ENCODE measurements around the gene RBSN.

The RBSN gene

GRCh38 chr3:15056676-15057404 lies 42.1 kb downstream of the RBSN start:
- DNase-seq (ENCODE audit: low spot score) = no peak

- DNase-seq (ENCODE audit: low spot score) = no peak
Observed at GRCh38 chr3:15055019-15055557, 43.9 kb downstream of the RBSN start.

DNA sequence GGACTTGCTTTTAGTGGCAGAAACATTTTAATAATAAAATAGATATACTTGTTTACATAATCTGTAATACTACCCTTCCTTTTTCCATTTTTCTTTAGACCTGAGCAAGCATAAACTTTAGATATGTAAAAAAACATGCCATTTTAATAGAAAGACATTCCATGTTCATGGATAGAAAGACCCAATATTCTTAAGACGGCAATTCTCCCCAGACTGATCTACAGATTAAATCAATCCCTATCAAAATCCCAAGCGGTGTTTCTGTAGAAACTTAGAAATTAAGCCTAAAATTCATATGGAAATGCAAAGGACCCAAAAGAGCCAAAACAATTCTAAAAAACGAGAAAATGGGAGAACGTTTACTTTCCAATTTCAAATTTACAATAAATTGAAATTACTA lies 45.4 kb downstream of the RBSN start:
- no peak for DNase-seq (ENCODE audit: low spot score)

DNA sequence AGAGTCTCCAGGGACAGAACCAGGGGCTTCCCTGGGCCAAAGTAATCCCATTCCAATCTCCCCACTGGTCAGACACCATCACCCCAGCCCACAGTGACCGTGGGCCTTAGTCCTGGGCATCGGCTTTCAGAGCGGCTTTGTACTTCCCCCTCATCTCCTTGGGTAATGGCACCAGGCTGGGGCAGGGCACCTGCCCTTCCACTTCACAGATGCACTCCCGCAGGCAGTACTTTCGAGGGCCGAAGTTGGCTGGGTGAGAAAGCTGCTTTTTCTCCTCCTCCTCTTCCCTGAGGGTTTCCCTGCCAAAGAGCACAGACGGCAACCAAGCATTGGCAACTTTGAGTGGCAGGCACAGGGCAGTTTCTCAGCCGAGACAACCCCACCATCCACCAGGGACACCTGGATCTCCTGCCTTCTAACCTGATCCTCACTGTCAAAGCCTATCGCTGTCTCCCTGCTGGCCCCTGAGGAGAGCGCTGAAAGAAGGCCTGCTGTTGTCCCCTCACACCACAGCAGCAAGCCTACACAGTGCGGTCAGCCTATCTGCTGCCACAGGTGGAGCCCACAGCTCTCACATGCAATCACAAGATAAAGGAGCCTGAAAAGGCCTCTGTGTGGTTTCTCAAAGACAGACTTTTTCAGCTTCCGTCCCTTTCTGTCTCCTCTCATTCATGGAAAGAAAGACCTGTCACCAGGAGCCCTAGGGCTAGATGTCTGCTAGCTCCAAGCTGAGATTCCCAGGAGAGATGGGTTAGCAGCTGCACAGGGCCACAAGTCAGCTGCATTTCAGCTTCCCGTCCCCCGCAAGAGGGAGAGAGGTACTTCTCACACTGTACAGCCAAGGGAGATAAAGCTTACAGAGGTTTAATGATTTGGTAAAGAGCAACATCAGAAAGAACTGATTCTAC lies 46.4 kb downstream of the RBSN start:
- no peak for DNase-seq (ENCODE audit: low spot score)

GRCh38 chr3:15051531-15051930 lies 47.4 kb downstream of the RBSN start:
- peak; percentile 74 for DNase-seq (ENCODE audit: low spot score)

GRCh38 chr3:15050405-15051092 lies 48.4 kb downstream of the RBSN start:
- no peak for DNase-seq (ENCODE audit: low spot score)

DNA sequence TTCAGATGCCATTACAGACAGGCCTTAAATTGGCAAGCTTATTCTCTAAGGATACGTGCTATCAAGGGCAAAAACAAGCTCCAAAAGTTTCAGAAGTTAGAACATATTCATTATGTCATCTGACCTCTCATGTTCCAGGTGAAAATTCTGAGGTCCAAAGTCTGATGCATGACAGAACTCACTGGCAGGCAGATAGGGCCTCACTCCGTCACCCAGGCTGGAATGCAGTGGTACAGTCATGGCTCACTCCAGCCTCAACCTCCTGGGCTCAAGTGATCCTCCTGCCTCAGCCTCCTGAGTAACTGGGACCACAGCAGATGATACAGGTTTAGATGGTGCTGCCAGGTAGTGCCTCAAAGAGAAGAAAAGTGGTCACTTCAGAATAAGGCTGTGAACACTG lies 49.4 kb downstream of the RBSN start:
- no peak for DNase-seq (ENCODE audit: low spot score)

GRCh38 chr3:15045667-15046066 lies 53.3 kb downstream of the RBSN start:
- DNase-seq (ENCODE audit: low spot score) = no peak

DNA sequence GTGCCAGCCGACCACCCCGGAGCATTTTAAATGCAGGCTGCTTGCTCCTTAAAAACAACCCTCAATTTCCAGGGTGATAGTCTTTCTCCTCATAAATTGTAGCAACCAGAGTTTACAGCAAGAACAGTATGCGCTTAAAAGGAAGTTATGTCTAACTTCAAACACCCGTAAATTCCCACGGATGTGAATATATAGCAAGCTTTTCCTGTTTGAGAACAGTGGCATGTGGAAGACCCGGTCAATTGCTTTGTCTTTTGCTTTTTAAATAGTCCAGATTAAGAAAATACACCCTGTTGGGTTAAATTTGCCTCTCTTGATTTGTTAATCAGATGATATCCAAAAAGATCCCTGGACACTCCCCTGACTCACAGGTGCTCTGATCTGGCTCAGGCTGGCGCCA lies 54.6 kb downstream of the RBSN start:
- no peak for DNase-seq (ENCODE audit: low spot score)

- DNase-seq (ENCODE audit: low spot score) = no peak
Observed at GRCh38 chr3:15043408-15044171, 55.4 kb downstream of the RBSN start.

GRCh38 chr3:15042936-15043335 lies 56.0 kb downstream of the RBSN start:
- no peak for DNase-seq (ENCODE audit: low spot score)

DNA sequence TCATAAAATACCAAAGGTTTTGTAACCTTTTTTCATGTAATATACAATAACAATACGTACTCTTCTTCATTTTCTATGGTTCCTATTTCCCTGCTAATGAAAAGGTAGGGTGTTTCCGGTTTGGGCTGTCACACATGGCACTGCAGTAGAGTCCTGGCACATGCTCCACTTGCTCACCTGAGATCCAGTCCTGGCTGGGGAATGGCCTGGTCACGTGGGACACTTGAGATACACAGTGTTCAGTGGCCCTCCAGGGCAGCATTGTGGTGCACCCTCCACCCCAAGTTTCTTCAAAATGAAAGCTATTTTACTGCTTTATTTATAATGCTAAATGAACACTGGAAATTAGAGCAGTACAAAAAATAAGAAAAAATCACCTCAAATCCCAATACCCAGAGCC lies 57.0 kb downstream of the RBSN start:
- no peak for DNase-seq (ENCODE audit: low spot score)

DNA sequence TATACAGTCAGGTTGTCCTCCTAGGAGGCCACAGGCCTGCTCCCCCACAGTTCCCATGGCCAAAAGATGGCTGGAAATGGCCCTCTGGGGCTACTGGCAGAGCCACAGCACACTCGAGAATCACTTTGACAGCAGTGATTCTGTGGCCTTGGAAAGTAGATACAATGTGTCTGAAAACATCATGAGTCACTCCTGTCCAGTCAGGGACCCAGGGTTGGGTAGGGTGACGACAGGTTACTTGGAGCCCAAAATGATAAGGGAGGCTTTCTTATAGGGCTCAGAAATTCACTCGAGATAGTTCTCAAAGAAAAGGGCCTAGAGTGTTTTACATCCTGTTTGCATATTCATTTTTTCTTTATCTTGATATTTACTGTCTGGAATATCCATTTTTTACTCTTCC lies 58.1 kb downstream of the RBSN start:
- DNase-seq (ENCODE audit: low spot score) = no peak

GRCh38 chr3:15038306-15038705 lies 60.6 kb downstream of the RBSN start:
- no peak for DNase-seq (ENCODE audit: low spot score)

GRCh38 chr3:15033103-15033502 lies 65.8 kb downstream of the RBSN start:
- no peak for DNase-seq (ENCODE audit: low spot score)

GRCh38 chr3:15032650-15033049 lies 66.3 kb downstream of the RBSN start:
- no peak for DNase-seq (ENCODE audit: low spot score)

GRCh38 chr3:15029625-15030024 lies 69.3 kb downstream of the RBSN start:
- DNase-seq (ENCODE audit: low spot score) = no peak

DNA sequence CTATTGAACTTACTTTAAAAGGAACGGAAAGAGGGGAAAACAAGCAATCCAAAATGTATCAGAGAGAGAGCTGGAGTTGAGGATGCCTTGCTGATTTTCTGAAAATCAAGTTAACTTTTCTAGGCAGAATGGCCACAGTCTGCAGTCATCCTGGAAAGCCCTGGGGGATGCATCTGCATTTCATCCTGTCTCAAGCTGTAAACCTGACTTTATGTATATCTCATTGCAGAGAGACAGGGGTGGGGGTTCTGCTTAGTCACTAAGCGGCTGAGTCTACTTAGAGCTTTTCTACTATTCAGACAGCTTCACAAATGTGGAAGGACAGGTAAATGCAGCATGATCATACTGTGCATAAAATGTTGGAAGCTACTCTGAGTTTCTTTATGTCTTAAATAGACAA lies 75.2 kb downstream of the RBSN start:
- no peak for DNase-seq (ENCODE audit: low spot score)

DNA sequence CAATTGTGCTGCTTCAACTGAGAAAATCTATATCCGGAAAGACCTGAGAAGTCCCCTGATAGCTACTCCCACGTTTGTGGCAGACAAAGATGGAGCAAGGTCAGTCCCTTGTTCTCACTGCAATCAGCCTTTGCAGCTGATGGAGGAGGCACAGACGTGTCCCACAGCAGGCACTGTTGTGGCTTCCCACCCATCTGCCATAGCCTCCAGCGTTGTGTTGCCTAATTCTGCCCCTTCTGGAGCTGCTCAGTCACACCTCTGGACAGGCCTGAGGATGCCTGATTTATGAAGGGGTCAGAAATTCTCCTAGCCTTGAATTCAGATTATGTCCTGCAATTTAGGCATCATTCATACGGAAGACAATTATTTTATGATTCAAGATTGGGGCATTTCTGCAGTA lies 75.7 kb downstream of the RBSN start:
- no peak for DNase-seq (ENCODE audit: low spot score)

Data from ecto neural progenitor cell (in vitro differentiated cells).